ENCODE results near the gene CFAP73.
"Not testable (repeated sequence)": the region's sequence is repeated elsewhere in the genome, so short reads cannot be mapped to it uniquely, and the experiment has no call there.

Gene CFAP73

DNA sequence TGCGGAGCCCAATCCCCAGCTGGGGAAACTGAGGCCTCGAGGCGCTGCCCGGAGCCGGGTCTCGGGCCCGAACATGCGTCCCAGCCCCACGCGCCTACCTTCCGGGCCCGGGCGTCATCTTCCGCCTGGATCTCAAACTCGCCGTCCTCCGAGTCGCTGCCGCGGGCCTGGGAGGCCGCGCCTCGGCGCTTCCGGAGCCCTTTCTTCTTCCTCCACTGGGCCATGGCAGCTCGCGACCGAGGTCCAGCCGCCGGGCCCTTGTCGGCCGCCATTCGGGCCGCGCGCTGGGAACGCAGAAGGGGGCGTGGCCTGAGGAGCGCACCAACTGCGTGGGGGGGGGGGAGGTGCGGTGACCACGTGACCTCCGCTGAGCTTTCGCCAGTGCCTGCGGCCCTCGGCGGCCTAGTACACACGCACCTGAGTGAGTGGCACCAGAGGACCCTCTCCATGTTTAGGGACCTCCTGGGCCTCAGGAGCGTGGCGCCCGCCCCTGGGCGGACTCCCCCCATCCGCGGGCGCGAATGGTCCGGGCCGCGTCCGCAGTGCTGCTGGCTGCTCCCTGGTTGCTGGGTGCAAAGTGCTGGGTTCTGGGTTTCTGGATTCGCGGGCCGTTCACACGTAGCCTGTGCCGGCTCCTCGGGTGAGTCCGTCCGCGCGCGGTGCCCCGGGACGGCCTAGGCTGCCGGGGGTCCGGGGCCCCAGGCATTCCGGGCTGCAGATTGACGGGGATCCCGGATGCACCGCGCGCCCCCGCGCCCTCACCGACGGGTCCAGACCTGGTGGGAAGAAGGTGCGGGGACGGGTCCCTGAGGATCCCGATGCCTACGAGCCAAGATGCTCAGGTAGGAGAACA is 35.9 kb downstream of the CFAP73 start, which contains the start of the genes DDX54 and RITA1:
Gene DDX54 (minus strand): TSS at position 299 of the 853 bp plus-strand sequence. CDS start 27 bp downstream, at position 272.
Gene RITA1 (plus strand): TSS at position 542 of the 853 bp plus-strand sequence. CDS start 1,026 bp downstream, outside the sequence.
- DNase-seq, result peak in 57 of 58 donors; percentile 40 to 90 (median 79)

DNA sequence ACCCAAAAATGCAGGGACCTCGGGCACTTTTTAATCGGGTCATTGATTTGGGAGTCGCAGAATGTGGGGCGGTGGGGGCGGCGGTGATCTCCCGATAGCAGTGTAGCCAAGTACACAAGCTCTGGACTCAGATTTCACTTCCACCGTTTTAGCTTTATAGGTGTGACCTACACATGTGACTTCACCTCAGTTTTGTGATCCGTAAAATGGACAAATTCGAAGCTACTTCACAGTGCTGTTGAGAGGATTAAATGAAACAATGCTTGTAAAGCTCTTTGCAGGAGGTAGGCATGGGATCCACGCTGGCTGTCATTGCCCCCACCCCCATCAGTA is 36.5 kb downstream of the CFAP73 start:
- no peak for DNase-seq

DNA sequence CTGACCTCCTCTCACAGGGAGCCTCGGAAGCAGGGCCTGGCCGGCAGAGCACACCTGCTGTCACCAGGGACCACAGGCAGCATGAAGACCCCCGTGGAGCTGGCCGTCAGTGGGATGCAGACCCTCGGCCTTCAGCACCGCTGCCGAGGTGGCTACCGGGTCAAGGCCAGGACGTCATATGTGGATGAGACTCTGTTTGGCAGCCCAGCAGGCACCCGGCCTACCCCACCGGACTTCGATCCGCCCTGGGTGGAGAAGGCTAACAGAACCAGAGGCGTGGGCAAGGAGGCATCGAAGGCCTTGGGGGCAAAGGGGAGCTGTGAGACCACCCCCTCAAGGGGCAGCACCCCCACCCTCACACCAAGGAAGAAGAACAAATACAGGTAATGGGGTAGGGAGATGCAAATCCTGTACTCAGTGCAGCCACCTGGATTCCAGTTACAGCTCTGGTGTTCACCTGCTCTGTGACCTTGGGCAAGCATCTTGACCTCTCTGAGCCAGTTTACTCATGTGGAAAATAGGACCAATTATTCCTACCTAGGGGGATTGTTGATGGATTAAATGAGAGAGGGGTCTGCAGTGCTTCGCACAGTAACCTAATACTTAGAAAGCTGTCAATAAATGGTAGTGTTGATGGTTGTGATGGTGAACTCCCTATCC is 37.3 kb downstream of the CFAP73 start:
- no peak for DNase-seq

DNA sequence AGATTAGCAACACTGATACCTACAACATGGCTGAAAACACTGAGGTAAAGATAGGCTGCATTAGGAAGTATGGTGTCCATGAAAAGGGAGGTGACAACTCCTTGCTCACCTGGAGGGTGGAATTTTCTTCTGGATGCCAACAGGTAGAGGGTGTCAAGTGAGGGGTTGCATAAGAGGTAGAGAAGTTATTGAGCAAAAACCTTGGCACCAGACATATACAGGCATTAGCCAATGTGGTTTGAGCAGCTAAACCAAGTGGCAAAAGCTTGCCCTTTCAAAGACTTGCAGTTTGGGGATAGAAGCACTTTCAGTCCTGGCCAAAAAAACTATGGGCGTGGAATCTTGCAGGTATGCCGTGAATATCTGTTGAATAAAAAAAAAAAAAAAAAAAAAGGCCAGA is 39.8 kb downstream of the CFAP73 start:
- no peak for DNase-seq

DNA sequence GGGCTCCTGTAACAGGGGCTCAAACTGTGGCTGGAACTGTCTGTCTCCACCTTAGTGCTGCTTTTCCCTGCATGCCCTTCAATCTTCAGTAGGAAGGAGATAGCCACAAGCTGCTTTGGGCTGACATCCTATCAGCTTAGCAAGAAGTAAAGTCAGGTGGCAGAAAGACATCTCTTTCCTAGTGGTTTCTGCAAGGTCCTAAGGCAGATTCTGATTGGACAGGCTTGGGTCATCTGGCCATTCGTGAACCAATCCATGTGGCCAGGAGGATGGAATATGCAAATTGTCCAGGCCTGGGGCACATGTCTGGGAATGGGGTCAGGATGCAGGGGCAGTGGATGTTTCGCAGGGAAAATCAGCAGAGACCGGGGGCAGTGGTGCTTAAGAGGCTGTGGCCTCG is 41.2 kb downstream of the CFAP73 start:
- DNase-seq, result peak in 13 of 58 donors; percentile 2 to 49 (median 14)

DNA sequence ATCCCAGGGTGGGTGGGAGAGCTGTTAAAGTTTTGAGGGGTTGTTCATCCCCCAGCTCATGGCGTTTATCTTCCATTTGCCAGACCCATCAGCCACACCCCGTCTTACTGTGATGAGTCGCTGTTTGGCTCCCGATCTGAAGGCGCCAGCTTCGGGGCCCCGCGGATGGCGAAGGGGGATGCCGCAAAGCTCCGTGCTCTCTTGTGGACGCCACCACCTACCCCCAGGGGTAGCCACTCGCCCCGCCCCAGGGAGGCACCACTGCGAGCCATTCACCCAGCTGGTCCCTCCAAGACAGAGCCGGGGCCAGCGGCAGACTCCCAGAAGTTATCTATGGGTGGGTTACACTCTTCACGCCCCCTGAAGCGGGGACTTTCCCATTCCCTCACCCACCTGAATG is 41.7 kb downstream of the CFAP73 start:
- no peak for DNase-seq

DNA sequence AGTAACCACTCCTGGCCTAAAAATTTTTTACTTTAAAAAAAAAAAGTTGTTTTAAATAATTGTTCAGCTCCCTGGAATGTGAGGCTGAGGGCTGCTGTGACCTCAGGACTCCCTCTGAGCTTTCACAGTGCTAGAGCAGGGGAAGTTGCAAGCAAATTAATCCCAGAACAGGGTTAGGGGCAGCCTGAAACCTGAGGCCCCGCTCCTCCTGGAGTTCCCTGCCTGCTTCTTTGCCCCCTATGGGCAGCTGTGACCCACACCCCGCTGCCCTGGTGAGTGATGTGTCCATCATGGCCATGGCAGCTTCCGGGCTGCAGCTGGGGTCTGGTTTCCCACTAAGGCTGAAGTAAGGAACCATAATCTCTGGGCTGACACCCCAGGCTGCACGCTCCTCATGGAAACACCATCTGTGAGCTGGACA is 45.5 kb downstream of the CFAP73 start:
- DNase-seq, result no peak

DNA sequence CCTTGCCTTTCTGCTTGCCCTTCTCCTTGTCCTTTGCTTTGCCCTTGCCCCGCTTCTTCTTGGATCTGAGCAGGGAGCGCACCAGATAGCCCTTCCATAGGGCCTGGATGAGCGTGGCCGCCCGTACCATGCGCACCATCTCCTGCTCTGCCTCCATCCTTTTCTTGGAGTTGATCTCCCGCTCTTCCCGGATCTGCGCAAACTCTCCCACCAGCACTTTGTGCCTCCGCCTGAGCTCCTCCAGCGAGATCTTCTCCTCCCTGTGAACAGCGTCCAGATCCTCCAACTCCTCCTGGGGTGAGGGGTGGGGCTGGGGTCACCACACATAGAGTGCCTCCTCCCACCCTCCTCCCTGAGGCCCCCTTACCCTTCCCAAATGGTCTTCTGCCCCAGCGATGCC is 46.1 kb downstream of the CFAP73 start:
- no peak for DNase-seq

DNA sequence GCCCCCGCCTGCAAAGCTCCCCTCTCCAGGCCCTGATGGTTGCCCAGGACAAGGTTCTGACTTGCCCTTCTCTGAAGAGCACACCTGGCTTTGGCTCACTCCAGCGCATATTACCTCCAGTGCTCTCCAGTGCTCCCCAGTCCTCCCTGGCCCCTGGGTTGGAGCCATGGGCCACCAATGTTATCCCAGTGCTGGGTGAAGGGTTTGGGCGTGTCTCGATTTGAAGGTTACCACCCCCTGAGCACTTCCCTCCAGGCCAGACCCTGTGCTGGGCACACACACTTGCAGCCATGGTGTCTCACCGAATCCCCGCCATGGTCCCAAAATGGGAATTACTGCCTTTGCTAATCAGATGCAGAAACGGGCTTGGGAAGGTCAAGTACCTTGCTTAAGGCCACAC is 47.1 kb downstream of the CFAP73 start:
- no peak for DNase-seq

DNA sequence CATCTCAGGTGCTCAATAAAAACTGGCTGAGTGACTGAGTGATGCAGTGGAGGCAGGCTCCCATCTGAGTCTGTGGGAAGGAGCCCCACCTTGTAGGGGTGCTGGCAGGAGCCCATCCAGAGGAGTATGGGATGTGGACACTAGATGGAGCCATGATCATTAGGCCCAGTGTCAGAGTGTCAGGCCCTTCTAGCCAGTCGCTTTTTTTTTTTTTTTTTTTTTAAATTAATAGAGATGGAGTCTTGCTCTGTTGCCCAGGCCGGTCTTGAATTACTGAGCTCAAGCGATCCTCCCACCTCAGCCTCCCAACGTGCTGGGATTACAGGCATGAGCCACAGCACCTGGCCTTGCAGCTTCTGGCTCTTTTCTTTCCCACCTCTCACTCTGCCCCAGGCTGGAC is 47.5 kb downstream of the CFAP73 start:
- peak in 42 of 58 donors; percentile 6 to 70 (median 36) for DNase-seq

DNA sequence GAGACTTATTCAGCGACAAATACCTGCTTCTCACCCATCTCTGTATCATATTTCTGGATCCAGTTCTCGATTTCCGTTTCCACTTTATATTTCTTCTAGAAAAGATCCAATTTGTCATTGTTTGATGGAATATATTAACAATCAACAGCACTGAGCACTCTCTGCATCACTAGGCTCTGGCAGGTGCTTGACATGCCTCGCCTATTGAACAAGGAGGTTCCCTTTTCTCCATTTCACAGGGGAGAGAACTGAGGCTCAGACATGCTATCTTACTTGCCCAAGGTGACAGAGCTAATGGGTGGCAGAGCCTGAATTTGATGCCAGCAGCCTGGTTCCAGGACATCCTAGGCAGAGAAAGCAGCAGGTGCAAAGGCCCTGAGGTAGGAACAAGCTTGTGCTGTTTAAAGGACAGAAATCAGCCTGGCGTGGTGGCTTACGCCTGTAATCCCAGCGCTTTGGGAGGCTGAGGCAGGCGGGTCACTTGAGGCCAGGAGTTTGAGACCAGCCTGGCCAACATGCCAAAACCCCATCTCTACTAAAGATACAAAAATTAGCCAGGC is 48.1 kb downstream of the CFAP73 start:
- no peak for DNase-seq

DNA sequence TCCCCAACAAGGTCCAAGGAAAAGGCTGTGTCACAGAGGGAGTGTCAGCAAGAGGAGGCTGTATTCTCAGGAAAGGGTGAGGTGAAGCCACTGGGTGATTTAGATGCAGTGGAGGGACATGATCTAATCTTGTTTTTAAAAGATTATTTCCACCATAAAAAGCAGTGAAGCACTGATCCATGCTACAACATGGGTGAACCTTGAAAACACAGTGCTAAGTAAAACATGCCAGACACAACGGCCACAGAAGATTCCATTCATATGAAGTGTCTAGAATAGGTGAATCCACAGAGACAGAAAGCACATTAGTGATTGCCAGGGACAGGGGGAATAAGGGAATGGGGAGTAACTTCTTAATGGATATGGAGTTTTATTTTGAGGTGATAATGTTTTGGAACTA is 48.8 kb downstream of the CFAP73 start:
- no peak for DNase-seq

DNA sequence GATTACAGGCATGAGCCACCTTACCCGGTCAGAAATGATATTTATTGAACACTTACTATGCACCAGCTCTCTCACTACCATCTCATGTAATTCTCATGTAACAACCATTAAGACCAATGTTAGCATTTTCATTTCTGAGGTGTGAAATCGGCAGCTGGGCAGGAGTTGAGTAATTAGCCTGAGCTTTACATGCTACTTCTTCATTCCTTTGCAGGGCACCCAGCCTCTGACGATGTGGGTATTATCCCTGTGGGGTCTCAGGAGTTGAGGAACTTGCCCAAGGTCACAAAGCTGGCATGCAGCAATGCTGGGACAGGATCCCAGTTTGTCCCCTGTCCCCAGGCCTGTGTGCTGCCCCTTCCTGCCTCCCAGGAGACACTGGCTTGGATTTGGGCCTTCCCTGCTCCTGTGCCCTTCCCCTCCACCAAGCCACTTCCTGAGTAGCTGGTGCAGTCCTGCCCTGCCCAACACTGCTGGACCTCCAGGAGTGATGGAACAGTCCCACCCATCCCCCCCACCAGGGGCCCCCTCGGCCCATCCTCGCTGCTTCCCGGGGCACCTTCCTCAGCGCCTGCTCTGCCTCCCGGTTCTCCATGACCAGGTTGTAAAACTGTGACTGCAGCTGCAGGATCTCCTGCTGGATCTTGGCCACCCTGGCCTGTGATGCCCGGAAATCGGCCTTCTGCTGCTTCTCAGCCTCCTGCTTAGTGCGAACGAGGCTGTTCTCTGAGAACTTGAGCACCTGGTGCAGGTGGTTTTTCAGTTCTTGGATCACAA is 50.7 kb downstream of the CFAP73 start:
- no peak for DNase-seq

DNA sequence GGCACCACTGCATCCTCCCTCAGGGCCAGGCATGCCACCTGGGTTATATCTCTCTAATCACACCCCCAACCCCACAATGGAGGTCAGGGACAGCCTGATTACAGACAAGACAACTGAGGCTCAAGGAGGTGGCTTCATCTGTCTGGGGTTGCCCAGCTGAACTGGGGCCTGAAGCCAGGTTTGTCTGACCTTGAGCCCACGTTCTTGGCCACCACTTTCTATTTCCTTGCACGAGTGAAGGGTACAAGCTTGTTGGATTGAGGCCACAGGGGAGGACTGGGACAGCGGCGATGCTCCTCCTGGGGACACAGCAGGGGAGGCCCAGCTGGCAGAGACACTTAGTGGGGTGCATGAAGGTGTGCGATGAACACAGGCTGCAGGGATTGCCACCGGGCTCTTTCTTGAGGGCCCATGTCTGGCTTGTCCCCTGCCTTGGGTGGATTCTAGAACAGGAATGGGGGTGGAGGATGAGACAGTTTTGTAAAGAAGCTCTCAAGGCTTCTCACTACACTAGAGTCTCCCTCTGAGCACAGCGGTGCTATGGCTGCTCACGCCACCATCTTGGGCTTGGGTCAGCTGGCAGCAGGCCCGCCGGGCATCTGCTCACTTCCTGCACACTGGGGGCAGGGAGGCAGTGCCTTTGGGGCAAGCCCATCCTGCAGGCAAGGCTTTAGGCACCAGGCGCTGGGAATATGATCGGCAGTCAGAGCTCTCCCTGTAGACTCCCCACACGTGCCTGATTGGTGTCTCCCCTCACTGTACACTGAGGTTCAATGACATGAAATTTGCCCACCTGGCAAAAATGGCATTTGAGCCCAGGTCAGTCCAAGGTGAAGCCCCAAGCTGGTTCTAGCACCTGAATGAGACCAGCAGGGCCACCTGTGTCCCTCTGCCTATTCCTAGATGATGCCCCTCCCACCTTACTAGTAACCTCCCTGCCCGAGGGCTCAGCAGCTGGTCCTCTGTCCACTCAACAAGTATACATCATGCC is 52.0 kb downstream of the CFAP73 start:
- no peak for DNase-seq

DNA sequence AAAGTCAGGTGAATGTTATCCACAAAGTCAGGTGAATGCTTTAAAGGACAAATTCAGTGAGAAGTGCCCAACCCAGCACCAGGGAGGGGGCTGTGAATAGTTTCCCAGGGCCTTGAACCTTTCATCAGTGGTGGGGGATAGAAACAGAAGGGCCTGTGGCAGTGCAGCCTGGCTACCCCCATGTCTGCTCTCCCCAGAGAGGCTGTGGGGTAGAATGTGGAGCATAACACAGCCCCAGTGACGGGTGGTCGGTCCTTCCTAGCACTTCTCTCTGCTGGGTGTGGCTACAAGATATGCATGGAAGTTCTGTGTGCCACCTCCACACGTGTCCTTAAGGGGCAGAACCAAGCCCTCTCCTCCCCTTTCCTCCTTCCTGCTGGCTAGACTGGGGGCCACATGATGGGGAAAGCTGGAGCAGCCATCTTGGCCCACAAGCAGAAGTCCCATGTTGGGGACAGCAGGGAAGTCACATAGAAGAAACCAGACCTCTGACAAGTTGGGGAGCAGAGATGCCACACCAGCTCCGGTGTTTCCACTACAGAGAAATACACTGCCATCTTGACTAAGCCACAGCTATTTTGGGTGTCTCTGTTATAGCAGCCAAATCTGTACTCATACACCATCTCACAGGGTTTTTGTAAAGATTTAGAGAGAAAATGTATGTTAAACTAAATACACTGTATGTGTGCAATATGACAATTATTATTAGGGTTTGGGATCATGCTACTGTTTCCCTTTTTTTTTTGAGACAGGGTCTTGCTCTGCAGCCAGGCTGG is 53.0 kb downstream of the CFAP73 start:
- no peak for DNase-seq

DNA sequence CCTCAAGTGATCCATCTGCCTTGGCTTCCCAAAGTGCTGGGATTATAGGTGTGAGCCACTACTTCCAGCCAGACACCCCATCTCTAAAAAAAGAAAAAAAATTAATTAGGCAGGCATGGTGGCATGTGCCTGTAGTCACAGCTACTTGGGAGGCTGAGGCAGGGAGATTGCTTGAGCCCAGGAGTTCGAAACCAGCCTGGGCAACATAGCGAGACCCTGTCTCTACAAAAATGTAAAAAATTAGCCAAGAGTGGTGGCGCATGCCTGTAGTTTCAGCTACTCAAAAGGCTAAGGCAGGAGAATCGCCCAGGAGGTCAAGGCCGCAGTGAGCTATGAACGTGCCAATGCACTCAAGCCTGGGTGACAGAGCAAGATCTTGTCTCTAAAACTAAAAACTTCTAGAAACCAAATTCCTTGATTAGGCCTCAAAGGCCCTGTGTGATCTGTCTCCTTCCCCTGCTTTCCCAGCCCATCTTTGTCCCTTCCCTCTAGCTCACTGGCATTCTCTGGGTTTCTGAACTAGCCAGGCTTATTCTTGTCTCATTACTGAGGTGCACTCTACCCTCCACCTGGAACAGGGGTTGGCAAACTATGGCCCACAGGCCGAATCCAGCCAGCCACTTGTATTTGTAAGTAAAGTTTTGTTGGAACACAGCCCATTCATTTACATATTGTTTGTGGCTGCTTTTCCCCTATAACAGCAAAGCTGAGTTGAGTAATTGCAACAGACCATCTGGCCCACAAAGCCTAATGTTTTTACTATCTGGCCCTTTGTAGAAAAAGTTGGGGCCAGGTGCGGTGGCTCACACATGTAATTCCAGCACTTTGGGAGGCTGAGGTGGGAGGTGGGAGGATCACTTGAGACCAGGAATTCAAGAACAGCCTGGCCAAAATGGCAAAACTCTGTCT is 54.6 kb downstream of the CFAP73 start:
- no peak for DNase-seq

DNA sequence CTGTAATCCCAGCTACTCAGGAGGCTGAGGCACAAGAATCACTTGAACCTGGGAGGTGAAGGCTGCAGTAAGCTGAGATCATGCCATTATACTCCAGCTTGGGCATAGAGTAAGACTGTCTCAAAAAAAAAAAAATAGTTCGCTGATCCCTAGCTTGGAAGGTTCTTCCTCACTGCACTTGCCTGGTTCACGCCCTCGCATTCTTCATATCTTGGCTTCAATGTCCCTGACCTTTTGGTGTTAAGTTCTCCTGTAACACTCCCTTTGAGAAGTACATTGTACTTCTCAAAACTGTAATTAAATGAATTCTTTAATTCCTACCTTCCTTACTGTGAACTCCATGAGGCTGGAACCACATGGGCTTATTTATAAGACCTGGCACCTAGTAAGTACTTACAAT is 55.3 kb downstream of the CFAP73 start:
- no peak for DNase-seq

DNA sequence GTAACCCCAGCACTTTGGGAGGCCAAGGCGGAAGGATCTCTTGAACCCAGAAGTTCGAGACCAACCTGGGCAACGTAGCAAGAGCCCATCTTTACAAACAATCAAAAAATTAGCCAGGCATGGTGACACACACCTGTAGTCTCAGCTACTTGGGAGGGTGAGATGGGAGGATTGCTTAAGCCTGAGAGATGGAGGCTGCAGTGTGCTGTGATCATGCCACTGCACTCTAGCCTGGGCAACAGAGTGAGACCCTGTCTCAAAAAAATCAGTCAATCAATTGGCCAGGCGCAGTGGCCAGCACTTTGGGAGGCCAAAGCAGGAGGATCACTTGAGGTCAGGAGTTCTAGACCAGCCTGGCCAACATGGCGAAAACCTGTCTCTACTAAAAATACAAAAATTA is 57.3 kb downstream of the CFAP73 start:
- DNase-seq, result not testable (repeated sequence)

All from anterior cingulate cortex (tissue), 58 donors.